ENCODE data around the gene TBL3. TPM values are rescaled to one million over a fixed set of nuclear protein-coding genes. Genes with fewer than 3 reads are reported as not detected.

TBL3 gene
- total and polyA plus RNA-seq, 2 donors (not counting 1 experiment from before 2014, with no cell fraction given): 31.9 to 52.2 TPM

DNA sequence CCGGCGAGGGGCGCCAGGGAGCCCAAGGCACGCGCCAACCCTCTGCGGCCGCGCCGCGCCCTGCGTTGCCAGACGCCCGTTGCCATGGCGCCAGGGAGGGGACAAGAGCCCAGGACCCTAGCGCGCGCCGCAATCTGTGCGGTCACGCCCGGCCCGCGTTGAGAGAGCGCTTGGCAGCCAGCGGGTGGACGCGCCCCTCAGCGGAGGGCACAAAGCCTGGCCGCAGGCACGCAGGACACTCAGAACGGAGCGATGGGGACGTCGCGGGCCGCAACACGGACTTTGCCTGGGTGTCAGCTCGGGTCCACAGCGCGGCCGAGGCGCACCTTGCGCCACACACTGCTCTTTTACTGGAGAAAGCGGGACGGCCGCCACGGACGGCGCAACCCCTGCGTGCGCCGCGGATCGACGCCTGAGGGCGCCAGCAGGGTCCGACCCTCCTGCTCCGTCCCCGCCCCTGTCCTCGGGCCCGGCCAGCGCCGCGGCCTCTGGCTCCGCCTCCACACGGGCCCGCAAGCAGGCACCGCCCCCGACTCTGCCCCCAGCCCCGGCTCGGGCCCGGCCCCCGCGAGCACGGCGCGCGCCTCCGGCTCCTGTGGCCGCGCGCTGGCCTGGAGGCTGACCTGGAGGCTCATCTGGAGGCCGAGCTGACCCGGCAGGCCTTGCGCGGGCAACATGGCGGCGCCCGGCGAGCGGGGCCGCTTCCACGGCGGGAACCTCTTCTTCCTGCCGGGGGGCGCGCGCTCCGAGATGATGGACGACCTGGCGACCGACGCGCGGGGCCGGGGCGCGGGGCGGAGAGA, 11.9 kb downstream of the TBL3 start, which contains the start of gene GFER:
Gene GFER (plus strand): TSS at position 650 of the 803 bp plus-strand sequence. CDS start 26 bp downstream, at position 676.
- peak within 1 kb of the TSS; percentile 10 to 66 for H3K27ac ChIP-seq (ENCODE audit: low read length in 2 of 2)
- peaks cover 0 to 10% of the 10 kb centered on the region in 2 experiments for H3K36me3 ChIP-seq (replicated peaks in 1 of 2; ENCODE audit: control extremely low read depth in 1 of 2, control insufficient read depth in 1 of 2, extremely low read depth in 1 of 2, insufficient read depth in 2 of 2, low read length in 1 of 2)
- peak within 1 kb of the TSS; percentile 88 for H2AFZ ChIP-seq (ENCODE audit: insufficient read depth, low read depth, low read length, poor library complexity, severe bottlenecking)
- Mint-ChIP-seq H3K27me3 (peaks cover 6% of the 10 kb centered on the region), H3K4me1 (peaks cover 25% of the 10 kb centered on the region), H3K9me3 (ENCODE audit: insufficient read depth) (no peaks in the 10 kb centered on the region), H3K4me3 (peak within 1 kb of the TSS; percentile 88), H3K27ac (peak within 1 kb of the TSS; percentile 83)
- intact Hi-C loops (cut with micrococcal nuclease): loop anchor here (1.0 kb wide), 3 partner anchors 8 to 26 kb away; partner anchors contain the start of genes TBL3 and ZNF598
- peak; percentile 94 for ATAC-seq (ENCODE audit: low read depth)
- peak within 1 kb of the TSS; percentile 3 to 78 (median 62) for H3K4me3 ChIP-seq (ENCODE audit: control extremely low read depth in 1 of 5, extremely low read depth in 1 of 5, insufficient read depth in 1 of 5, low read depth in 2 of 5, low read length in 4 of 5)
- H3K27me3 ChIP-seq (replicated peaks in 1 of 4; ENCODE audit: control extremely low read depth in 1 of 4, control insufficient read depth in 3 of 4, insufficient read depth in 4 of 4, low read length in 3 of 4): peaks cover 0 to 39% (median 19%) of the 10 kb centered on the region in 4 experiments
- ChIA-PET POLR2A (interaction anchor here (0.6 to 3.5 kb wide), 6 partner anchors 8 to 1255 kb away, joined by 3 to 15 read pairs (median 4); partner anchors contain the start of genes RPS2 and TBL3), CTCF (interaction anchor here (0.6 to 1.4 kb wide), 4 partner anchors 10 to 332 kb away, joined by 3 to 4 read pairs (median 4); partner anchors contain the start of genes RPS2 and TBL3)
- H3K79me2 ChIP-seq (ENCODE audit: control insufficient read depth, insufficient read depth, low read length): no peaks in the 10 kb centered on the region
- WGBS (ENCODE audit: insufficient coverage): under 1% methylated on average over 109 of the region's 109 CpGs
- no peaks in the 10 kb centered on the region for H4K20me1 ChIP-seq (ENCODE audit: control insufficient read depth, insufficient read depth, low read length, poor library complexity, severe bottlenecking)
- peak within 1 kb of the TSS; percentile 76 for H3K9ac ChIP-seq (ENCODE audit: low read length)
- no peak for TF ChIP-seq EZH2 (IDR thresholded peaks at IDR 0.05; ENCODE audit: borderline replicate concordance, insufficient read depth, low read depth, low read length, poor library complexity, severe bottlenecking)
- TF ChIP-seq, protein P1, sequence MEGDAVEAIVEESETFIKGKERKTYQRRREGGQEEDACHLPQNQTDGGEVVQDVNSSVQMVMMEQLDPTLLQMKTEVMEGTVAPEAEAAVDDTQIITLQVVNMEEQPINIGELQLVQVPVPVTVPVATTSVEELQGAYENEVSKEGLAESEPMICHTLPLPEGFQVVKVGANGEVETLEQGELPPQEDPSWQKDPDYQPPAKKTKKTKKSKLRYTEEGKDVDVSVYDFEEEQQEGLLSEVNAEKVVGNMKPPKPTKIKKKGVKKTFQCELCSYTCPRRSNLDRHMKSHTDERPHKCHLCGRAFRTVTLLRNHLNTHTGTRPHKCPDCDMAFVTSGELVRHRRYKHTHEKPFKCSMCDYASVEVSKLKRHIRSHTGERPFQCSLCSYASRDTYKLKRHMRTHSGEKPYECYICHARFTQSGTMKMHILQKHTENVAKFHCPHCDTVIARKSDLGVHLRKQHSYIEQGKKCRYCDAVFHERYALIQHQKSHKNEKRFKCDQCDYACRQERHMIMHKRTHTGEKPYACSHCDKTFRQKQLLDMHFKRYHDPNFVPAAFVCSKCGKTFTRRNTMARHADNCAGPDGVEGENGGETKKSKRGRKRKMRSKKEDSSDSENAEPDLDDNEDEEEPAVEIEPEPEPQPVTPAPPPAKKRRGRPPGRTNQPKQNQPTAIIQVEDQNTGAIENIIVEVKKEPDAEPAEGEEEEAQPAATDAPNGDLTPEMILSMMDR (IDR thresholded peaks at IDR 0.05): peak; percentile 38
- peaks cover 16 to 35% of the 10 kb centered on the region in 2 donors for H3K4me1 ChIP-seq (ENCODE audit: control insufficient read depth in 2 of 2, insufficient read depth in 2 of 2, low read length in 2 of 2)
- peaks cover 0 to 4% (median 0%) of the 10 kb centered on the region in 3 donors for H3K9me3 ChIP-seq (ENCODE audit: control extremely low read depth in 1 of 3, control insufficient read depth in 2 of 3, insufficient read depth in 1 of 3, low read length in 2 of 3)
- DNase-seq: peak; percentile 88
- peak within 1 kb of the TSS; percentile 98 for H3K4me2 ChIP-seq (replicated peaks; ENCODE audit: low read depth, low read length, poor library complexity, severe bottlenecking)
